Measurements from ENCODE around the gene SNRNP40. TPM values are rescaled to one million over a fixed set of nuclear protein-coding genes. Genes with fewer than 3 reads are reported as not detected.

SNRNP40 gene
- total and polyA plus RNA-seq, 10 of the 15 experiments (the other 5 are each of a cell fraction or from before 2014, with no cell fraction given) = 34.9 to 212 (median 115) TPM

DNA sequence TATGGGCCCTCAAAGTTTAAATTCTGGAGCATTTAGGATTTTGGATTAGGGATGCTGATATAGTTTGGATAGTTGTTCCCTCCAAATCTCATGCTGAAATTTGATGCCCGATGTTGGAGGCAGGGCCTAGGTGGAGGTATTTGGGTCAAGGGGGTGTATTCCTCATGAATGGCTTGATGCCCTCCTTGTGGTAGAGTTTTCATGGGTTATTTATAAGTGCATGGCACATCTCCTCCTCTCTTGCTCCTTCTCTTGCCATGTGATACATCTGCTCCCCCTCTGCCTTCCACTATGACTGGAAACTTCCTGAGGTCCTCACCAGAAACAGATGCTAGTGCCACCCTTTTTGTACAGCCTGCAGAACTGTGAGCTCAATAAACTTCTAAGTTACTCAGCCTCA is 39.4 kb downstream of the SNRNP40 start:
- H3K36me3 ChIP-seq (ENCODE audit: control insufficient read depth in 2 of 2, insufficient read depth in 2 of 2, low read length in 1 of 2) = peaks cover 6 to 20% of the 10 kb centered on the region in 2 experiments; a peak in 3 of 4 replicates
- 100% methylated on average over 1 of the region's 1 CpG for WGBS (ENCODE audit: insufficient coverage, insufficient replicate concordance, low lambda C conversion rate, missing lambda C conversion rate)
- H3K27ac ChIP-seq (ENCODE audit: control insufficient read depth, insufficient read depth) = no peak overlapping the region
- DNase-seq (ENCODE audit: low read depth, low spot score) = no peak
- POLR2A ChIA-PET = no interaction called here
- intact Hi-C loops (cut with micrococcal nuclease; ENCODE audit: unreplicated experiment) (no loop called here), in situ Hi-C loops (cut with MboI) (no loop called here)
- H3K4me2 ChIP-seq (ENCODE audit: control insufficient read depth, insufficient read depth) = no peak overlapping the region
- H3K27me3 ChIP-seq (replicated peaks in 1 of 2; ENCODE audit: control insufficient read depth in 2 of 2, insufficient read depth in 2 of 2, low read length in 1 of 2) = no peaks in the 10 kb centered on the region
- RAD21 ChIA-PET (ENCODE audit: unreplicated experiment) = no interaction called here
- FAIRE-seq = no peak
- no peaks in the 10 kb centered on the region for H3K9me3 ChIP-seq (replicated peaks; ENCODE audit: control insufficient read depth, insufficient read depth, low read length)
- no peaks in the 10 kb centered on the region for H4K20me1 ChIP-seq (ENCODE audit: control insufficient read depth, insufficient read depth)
- ATAC-seq = no peak
- BruUV-seq (replicated peaks) = no TSS peak
- no peak overlapping the region for H3K4me3 ChIP-seq
- CTCF ChIA-PET = no interaction called here
- no peaks in the 10 kb centered on the region for H3K79me2 ChIP-seq (ENCODE audit: control insufficient read depth, insufficient read depth, low read length)
- H3K9ac ChIP-seq (ENCODE audit: control insufficient read depth, insufficient read depth, low read length) = no peak overlapping the region
- TF ChIP-seq BHLHE40 (IDR thresholded peaks at IDR 0.05; ENCODE audit: borderline replicate concordance in 1 of 2, low read depth in 2 of 2, low read length in 1 of 2) (no peak), HDAC6 (IDR thresholded peaks at IDR 0.05; ENCODE audit: unreplicated experiment) (no peak), ESRRA (IDR thresholded peaks at IDR 0.05; ENCODE audit: low read length) (no peak), SUPT20H (IDR thresholded peaks at IDR 0.05; ENCODE audit: borderline replicate concordance, control insufficient read depth, low read depth, low read length) (no peak), IRF4 (IDR thresholded peaks at IDR 0.05; ENCODE audit: low read depth, low read length) (no peak), IRF3 (IDR thresholded peaks at IDR 0.05) (no peak), JUNB (IDR thresholded peaks at IDR 0.05) (no peak), ZBED1 (IDR thresholded peaks at IDR 0.05; ENCODE audit: borderline replicate concordance) (no peak), ZSCAN29 (IDR thresholded peaks at IDR 0.05) (no peak), NFIC (IDR thresholded peaks at IDR 0.05; ENCODE audit: low read depth, low read length) (no peak), USF2 (IDR thresholded peaks at IDR 0.05; ENCODE audit: borderline replicate concordance, low read depth, low read length) (no peak), POLR2A (IDR thresholded peaks at IDR 0.05; ENCODE audit: low read depth, low read length) (no peak)
- TF ChIP-seq, protein P1, sequence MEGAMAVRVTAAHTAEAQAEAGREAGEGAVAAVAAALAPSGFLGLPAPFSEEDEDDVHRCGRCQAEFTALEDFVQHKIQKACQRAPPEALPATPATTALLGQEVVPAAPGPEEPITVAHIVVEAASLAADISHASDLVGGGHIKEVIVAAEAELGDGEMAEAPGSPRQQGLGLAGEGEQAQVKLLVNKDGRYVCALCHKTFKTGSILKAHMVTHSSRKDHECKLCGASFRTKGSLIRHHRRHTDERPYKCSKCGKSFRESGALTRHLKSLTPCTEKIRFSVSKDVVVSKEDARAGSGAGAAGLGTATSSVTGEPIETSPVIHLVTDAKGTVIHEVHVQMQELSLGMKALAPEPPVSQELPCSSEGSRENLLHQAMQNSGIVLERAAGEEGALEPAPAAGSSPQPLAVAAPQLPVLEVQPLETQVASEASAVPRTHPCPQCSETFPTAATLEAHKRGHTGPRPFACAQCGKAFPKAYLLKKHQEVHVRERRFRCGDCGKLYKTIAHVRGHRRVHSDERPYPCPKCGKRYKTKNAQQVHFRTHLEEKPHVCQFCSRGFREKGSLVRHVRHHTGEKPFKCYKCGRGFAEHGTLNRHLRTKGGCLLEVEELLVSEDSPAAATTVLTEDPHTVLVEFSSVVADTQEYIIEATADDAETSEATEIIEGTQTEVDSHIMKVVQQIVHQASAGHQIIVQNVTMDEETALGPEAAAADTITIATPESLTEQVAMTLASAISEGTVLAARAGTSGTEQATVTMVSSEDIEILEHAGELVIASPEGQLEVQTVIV (IDR thresholded peaks at IDR 0.05; ENCODE audit: borderline replicate concordance, partially characterized antibody) = no peak
- no peaks in the 10 kb centered on the region for H3K4me1 ChIP-seq (ENCODE audit: control insufficient read depth, insufficient read depth, low read length)
- SMC1A ChIA-PET (ENCODE audit: uncharacterized antibody, unreplicated experiment) = no interaction called here
- no peak overlapping the region for H2AFZ ChIP-seq (ENCODE audit: control insufficient read depth, low read depth, low read length)

All from GM12878 (cell line).